T-helper 2 cell (primary cell): Measurements from ENCODE around the gene ANLN.
A peak's percentile ranks its signal among the peaks of the same experiment; 100 is the strongest.

Experiments
- DNase-seq, 5 experiments: peaks; one replicate each; pipeline versions ENCODE4 v3.0.0 to v3.0.0-alpha.2; 2012 to 2022
- total RNA-seq, 2 donors: gene quantifications; one replicate each; lab custom pipeline; 2026; lab: John Stamatoyannopoulos, UW

ANLN gene, protein sequence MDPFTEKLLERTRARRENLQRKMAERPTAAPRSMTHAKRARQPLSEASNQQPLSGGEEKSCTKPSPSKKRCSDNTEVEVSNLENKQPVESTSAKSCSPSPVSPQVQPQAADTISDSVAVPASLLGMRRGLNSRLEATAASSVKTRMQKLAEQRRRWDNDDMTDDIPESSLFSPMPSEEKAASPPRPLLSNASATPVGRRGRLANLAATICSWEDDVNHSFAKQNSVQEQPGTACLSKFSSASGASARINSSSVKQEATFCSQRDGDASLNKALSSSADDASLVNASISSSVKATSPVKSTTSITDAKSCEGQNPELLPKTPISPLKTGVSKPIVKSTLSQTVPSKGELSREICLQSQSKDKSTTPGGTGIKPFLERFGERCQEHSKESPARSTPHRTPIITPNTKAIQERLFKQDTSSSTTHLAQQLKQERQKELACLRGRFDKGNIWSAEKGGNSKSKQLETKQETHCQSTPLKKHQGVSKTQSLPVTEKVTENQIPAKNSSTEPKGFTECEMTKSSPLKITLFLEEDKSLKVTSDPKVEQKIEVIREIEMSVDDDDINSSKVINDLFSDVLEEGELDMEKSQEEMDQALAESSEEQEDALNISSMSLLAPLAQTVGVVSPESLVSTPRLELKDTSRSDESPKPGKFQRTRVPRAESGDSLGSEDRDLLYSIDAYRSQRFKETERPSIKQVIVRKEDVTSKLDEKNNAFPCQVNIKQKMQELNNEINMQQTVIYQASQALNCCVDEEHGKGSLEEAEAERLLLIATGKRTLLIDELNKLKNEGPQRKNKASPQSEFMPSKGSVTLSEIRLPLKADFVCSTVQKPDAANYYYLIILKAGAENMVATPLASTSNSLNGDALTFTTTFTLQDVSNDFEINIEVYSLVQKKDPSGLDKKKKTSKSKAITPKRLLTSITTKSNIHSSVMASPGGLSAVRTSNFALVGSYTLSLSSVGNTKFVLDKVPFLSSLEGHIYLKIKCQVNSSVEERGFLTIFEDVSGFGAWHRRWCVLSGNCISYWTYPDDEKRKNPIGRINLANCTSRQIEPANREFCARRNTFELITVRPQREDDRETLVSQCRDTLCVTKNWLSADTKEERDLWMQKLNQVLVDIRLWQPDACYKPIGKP
- total RNA-seq: 3.1 to 7.4 reads per million in 2 donors

DNA sequence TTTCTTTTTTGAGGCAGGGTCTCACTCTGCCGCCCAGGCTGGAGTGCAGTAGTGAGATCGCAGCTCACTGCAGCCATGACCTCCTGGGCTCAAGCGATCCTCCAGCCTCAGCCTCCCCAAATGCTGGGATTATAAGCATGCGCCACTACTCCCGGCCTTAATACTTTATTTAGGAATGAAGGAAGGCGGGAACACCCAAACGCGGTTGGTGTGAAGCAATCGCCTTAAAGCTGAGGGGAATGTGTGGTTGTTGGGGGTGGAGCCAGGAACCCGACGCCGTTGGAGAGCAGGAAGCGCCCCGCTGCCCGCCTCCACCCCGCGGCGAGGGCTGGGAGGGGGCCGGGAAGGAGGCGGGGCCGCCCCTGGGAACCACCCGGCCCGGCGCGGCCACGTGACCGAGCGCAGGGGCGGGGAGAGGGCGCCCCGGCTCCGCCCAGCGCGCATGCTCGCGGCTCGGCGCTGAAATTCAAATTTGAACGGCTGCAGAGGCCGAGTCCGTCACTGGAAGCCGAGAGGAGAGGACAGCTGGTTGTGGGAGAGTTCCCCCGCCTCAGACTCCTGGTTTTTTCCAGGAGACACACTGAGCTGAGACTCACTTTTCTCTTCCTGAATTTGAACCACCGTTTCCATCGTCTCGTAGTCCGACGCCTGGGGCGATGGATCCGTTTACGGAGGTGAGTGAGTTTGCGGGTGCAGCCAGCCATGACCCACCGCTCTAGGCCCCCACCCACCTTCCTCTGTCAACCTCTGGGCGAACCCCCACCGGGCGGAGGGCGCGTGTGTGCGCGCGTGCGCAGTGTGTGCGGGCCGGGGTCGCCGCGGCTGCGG lies at the start of gene ANLN:
Gene ANLN, plus strand, starts transcription at position 492 of the 828 bp plus-strand sequence. Its CDS starts 165 bp downstream, at position 657.
- DNase-seq: peak; percentile 69 to 90 (median 79)

DNA sequence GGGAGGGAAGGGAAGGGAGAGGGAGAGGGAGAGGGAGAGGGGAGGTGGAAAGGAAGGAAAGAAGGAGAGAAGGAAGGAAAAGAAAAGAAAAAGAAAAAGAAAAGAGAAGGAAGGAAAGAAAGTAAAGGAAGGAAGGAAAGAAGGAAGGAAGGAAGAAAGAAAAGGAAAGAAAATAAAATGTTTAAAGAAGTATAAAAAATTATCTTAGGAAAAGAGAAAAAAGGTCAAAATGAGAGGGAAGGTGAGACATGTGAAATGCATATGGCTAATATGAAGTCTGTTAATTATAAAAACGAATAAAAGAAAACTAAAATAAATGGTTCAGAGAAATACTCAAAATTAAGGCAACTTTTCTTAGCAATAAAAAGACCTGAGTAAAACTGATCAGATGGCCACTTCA lies 46.1 kb upstream of the ANLN start:
- no peak for DNase-seq

- no peak for DNase-seq
Observed at GRCh38 chr7:36344622-36345021, 45.0 kb upstream of the ANLN start.

GRCh38 chr7:36346260-36346831 lies 43.3 kb upstream of the ANLN start:
- DNase-seq: peak in 1 of 5 experiments; percentile 38

- no peak for DNase-seq
Observed at GRCh38 chr7:36348256-36348655, 41.4 kb upstream of the ANLN start.

DNA sequence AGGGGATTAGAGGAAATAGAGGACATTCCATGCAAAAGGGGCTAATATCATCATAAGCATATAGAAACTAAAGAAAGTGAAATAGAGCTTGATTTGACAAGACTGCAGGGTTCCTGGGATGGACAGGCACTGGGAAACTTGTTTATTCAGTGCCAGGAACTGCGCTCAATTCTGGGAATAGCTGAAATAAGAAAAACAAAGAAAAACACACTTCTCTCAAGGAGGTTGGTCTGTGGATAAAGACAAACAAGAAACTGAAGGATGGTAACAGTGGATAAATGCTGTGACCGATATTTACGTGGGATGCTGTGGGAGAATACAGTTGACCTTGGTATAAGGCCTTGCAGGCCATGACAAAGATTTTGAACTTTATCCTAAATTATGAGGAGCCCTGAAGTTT lies 40.9 kb upstream of the ANLN start:
- no peak for DNase-seq

DNA sequence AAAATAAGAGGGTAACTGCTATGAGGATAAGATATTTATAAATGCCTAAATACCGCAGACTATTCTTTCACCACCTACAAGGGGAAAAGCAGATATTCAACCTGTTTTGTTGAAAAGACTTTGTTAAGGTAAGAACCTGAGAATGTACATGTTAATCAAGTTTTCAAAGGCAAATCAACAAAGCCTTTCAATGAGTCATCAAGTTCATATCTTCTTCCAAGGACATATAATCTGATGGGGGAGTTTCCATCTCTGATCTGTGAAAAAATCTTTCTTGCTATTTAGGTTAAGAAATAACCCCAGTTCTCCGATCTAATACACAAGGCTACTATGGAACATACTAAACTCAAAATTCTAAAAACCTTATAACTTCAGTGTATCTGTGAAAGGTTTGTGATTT lies 40.0 kb upstream of the ANLN start:
- DNase-seq: no peak

DNA sequence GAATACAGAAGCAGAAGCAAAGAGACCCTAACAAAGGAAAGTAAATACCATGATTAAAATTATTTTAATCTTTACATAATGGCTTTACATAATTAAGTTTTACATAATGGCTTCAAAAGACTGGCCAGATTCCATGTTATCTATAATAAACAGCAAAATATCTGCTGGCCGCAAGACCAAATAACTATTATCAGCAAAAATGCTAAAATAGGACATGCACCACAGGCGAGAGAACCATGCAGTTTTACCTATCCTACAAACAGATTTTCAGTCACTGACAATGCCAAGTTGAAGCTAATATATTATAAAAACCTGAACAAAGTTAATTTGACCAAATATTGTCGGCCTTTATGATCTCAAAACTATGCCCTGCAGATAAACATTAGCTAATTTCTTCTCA lies 34.2 kb upstream of the ANLN start:
- no peak for DNase-seq

DNA sequence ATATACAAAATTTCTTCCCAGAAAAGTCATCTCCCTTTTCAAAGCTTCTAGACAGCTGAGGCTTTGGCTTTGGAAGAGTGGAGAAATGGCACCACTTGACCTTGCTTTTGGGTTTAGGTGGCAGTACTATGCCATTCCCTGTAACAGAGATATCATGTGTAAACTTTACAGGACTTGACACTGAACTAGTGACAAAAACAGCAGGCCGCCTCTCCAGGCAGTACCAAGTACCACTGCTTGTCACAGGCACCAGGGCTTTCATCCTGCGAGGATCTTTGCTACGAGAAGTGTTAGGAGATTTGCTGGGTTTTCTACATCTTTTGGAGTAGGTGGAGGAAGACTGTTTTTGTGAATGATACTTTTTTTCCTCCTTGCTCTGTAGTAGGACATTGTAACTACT lies 32.6 kb upstream of the ANLN start:
- DNase-seq: no peak

DNA sequence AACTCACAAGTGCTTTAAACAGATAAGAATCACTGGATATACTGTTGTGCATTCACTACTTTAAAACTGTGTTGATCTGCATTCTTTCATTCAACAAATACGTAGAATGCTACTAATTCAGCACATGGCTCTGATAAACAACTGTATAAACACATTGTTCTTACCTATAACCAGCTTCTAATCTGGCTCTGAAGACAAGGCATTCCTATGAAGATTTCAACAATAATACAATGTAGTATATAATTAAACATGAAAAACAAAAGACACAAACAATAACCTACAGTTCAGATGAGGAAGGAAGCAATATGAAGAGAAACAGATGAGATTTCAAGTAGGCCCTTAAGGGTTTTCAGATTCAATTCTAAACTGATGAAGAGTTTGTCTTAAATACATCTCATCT lies 31.1 kb upstream of the ANLN start:
- DNase-seq: no peak

- no peak for DNase-seq
Observed at GRCh38 chr7:36360244-36360643, 29.4 kb upstream of the ANLN start.

- DNase-seq: no peak
Observed at GRCh38 chr7:36361227-36361626, 28.4 kb upstream of the ANLN start.

GRCh38 chr7:36363515-36363914 lies 26.1 kb upstream of the ANLN start:
- DNase-seq: no peak

DNA sequence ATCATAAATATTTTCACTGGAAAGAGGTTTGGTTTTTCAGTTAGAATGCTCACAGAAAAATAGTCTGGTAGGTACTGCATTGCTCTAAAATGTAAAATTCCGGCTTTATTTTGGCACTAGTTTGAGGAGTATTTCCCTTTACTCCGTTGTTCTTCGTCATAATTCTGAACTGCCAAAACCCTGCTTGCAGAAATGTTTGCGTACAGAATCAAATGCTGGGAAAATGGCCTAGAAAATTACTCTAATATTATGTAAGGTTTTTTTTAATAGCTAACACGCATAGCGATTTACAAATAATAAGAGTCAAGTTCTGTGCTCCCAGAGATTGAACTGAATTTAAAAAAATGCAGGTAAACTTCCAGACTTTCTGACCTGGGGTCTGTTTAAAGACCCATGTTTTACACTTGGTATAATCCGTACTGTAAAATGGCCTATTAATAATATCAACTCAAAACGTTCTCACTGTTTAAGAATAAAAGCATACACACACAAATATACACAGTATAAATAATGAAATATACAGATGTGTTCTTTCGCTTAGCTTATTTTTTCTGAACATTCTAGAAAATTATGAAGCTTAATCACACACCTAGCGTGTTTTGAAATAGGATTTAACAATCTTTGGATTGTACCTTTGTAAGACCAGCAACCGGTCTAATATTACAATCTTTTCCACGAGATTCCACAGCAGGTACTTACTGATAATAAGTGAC lies 23.5 kb upstream of the ANLN start:
- no peak for DNase-seq

DNA sequence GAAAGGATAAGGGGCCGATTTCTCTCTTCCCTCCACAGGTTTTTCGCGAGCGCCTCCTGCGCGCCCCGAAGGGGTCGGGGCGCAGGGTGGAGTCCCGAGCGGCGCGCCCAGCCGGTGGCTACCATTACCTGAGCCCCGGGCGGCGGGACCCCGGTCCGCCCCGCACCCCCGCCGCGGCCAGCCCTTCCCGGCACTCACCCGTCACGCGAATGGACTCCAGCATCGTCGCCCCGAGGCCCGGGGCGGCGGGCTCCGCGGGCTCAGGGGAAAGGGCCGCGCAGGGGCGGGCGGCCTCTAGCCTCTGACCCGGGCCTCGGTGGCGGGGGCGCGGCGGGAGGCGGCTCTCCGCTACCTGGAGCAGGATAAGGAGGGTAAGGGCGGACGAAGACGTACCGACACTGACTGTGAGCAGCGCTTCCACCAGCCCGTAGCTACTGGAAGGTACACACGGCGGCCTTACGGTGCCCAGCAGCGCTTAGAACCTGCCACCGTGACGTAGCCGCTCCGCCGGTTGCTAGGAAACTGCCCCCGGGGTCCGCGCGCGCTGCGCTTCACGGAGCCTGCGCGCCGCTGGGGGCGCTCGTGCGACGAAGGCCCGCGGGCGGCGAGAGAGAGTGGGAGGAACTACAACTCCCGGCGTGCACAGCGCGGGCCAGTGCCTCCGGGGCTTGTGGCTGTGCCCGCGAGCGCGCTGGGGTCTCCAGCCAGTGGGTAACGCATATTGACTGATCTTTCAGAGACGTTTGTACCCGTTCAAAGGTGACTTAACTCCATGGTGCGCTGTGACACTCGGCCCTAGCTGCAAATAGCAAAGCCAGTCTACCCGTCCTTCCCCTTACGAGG lies 22.7 kb upstream of the ANLN start:
- peak; percentile 86 to 92 (median 87) for DNase-seq

- DNase-seq: no peak
Observed at GRCh38 chr7:36367561-36368077, 22.0 kb upstream of the ANLN start.

DNA sequence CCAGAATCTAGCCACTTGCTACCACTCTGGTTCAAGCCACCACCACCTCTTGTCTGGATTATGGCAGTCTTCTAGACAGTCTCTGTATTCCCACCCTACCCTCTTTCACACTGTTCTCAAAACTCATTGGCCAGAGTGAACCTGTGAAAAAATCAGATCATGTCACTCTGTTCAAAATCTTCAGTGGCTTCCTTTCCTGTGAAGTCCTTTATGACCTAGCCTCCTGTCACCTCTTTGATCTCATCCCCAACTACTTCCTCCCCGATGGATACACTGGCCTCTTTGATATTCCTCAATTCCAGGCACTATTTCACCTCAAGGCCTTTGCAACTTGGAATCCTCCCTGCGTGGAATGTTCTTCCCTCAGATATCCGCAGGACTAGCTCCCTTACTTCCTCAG lies 21.2 kb upstream of the ANLN start:
- DNase-seq: no peak

- DNase-seq: no peak
Observed at GRCh38 chr7:36369171-36369570, 20.5 kb upstream of the ANLN start.

GRCh38 chr7:36370046-36370445 lies 19.6 kb upstream of the ANLN start:
- no peak for DNase-seq

GRCh38 chr7:36372156-36372555 lies 17.5 kb upstream of the ANLN start:
- no peak for DNase-seq
